ENCODE results near the gene RERE. TPM values are rescaled to one million over a fixed set of nuclear protein-coding genes. Genes with fewer than 3 reads are reported as not detected.

RERE gene
- total and polyA plus RNA-seq, 2 donors (not counting 3 experiments of a cell fraction or from before 2014, with no cell fraction given) = 14.1 to 113 TPM

- Histone ChIP-seq H3K4me1 (ENCODE audit: control insufficient read depth, extremely low read depth, insufficient read depth, low read length) (peaks cover 48% of the 10 kb centered on the region), H3K9me3 (replicated peaks; ENCODE audit: control insufficient read depth, insufficient read depth, low read length) (no peaks in the 10 kb centered on the region), H3K9me1 (replicated peaks; ENCODE audit: control insufficient read depth, extremely low read depth, insufficient read depth, low read length) (no peaks in the 10 kb centered on the region), H3K27me3 (ENCODE audit: control insufficient read depth in 2 of 2, insufficient read depth in 2 of 2, low read length in 2 of 2) (no peaks in the 10 kb centered on the region), H4K20me1 (replicated peaks; ENCODE audit: control insufficient read depth, extremely low read depth, insufficient read depth, low read length) (no peaks in the 10 kb centered on the region), H3K4me3 (replicated peaks in 1 of 3; ENCODE audit: insufficient read depth in 1 of 3, low read depth in 1 of 3, low read length in 3 of 3) (no peak overlapping the region), H3K9ac (replicated peaks; ENCODE audit: extremely low read depth, insufficient read depth, low read length) (no peak overlapping the region), H3K27ac (ENCODE audit: insufficient read depth, low read depth, low read length) (no peak overlapping the region), H3K4me2 (ENCODE audit: insufficient read depth, low read length) (no peak overlapping the region), H3K79me2 (ENCODE audit: control insufficient read depth, insufficient read depth, low read length) (no peaks in the 10 kb centered on the region), H3K36me3 (ENCODE audit: control insufficient read depth in 2 of 2, extremely low read depth in 1 of 2, insufficient read depth in 2 of 2, low read length in 2 of 2) (peaks cover 0 to 3% of the 10 kb centered on the region in 2 experiments), H2AFZ (ENCODE audit: low read depth, low read length) (no peak overlapping the region)
- no TSS peak for BruUV-seq (replicated peaks)
- intact Hi-C loops (cut with micrococcal nuclease) = no loop called here
- no peak for TF ChIP-seq JUN (IDR thresholded peaks at IDR 0.05; ENCODE audit: borderline replicate concordance, insufficient read depth, insufficient read length, low read depth)
- TF ChIP-seq FOS (IDR thresholded peaks at IDR 0.05; ENCODE audit: borderline replicate concordance, insufficient read depth, low read length) = no peak
- no peak for TF ChIP-seq POLR2A (IDR thresholded peaks at IDR 0.05; ENCODE audit: low read depth, low read length)
- TF ChIP-seq MAX (IDR thresholded peaks at IDR 0.05; ENCODE audit: insufficient read depth, insufficient read length) = no peak
- TF ChIP-seq GATA2 (IDR thresholded peaks at IDR 0.05; ENCODE audit: insufficient read depth, insufficient read length, low read depth, low read length) = no peak
- TF ChIP-seq EZH2 (IDR thresholded peaks at IDR 0.05; ENCODE audit: borderline replicate concordance, low read depth, low read length, severe bottlenecking) = no peak
- no peak for TF ChIP-seq CTCF (IDR thresholded peaks at IDR 0.05; ENCODE audit: extremely low read depth in 1 of 2, insufficient read depth in 1 of 2, low read depth in 1 of 2, low read length in 2 of 2)
- TF ChIP-seq MYC (IDR thresholded peaks at IDR 0.05; ENCODE audit: low read depth, low read length) = no peak
- TF ChIP-seq POLR2AphosphoS5 (IDR thresholded peaks at IDR 0.05; ENCODE audit: insufficient read depth, low read depth, low read length) = no peak
- dilution Hi-C loops (cut with MboI; ENCODE audit: extremely low pct_ligation_motif_present, low sequenced_read_pairs) = no loop called here
- ChIA-PET CTCF (interaction anchor here (1.1 to 1.3 kb wide), 3 partner anchors 8 to 33 kb away, joined by 4 to 6 read pairs (median 4); no protein-coding TSS in a partner anchor), POLR2A (no interaction called here)
- FAIRE-seq = no peak
- DNase-seq (ENCODE audit: low read depth, low spot score) = no peak
These were observed 356.7 kb downstream of the RERE start for GRCh38 chr1:8460784-8461183.
